ENCODE measurements around the gene SLC44A4.

Gene SLC44A4

DNA sequence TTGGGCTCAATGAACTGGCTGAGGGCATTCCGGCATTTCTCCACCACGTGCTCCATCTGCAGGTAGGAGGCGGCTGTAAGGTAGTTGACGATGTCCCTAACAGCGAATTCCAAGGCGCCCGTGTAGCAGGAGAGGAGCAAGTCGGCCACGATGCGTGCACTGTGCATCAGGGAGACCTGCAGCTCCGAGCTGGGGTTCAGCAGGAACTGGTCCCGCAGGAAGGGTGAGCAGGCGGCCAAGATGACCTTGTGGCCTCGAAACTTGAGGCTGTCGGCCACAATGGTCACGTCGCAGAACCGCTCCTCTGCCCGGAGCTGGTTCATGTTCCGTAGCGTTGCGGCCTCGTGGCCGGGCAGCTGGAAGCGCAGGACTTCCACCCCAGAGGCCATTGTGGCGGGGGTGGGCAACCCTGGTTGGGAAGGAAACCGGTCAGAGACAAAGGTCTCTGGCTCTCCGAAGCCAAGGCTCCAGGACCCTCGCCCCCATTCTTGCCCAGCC is 22.2 kb upstream of the SLC44A4 start:
- no peak for DNase-seq

DNA sequence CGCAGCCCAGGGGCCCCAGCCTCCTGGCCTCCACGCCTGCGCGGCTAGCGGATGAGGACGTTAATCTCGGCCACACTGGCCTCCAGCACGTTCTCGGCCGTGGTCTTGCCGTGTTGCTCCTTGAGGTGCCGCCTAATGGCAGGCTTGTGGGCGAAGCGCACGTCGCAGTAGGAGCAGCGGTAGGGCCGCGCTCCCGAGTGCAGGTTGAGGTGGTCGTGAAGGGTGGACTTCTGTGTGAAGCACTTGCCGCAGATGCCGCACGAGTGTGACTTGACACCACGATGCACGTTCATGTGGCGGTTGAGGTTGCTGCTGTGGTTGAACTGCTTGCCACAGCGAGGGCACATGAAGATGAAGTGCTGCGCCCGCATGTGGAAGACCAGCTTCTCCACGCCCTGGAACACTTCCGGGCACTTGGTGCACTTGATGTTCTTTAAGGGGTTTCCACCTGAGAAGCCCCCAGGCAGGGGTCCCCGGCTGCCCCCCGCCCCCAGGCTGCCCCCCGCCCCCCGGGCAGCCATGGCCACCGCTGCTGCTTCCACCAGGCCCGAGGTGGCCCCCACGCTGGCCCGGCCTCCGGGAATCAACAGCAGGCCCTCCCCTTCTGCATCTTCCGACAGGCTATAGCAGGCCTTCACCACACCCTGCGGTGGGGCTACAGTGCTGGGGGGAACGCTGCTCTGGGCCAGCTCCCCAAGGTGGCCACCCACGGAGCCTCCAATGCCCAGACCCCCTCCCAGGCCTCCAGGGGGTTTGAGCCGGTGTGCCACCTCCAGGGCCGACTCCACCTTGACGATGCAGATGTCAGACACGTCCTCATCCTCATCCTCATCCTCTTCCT is 21.3 kb upstream of the SLC44A4 start:
- no peak for DNase-seq

DNA sequence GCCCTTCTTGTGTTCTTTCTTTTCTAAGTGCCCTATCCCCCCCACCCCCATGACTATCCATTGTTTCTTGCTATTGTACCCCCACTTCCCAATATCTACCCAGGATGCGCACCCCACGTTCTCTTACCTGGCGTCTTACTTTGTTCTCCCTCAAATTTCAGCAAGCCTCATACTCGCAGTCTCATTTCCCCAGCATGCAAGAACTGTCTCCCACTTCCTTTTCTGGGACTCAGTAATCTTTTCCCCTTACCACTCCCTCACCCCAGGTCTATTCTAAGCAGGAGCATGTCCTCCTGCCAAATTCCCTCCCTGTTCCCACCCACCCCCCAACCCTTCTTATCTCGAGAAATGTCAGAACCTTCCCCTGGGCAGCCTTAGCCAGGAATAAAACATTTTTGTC is 20.4 kb upstream of the SLC44A4 start:
- no peak for DNase-seq

DNA sequence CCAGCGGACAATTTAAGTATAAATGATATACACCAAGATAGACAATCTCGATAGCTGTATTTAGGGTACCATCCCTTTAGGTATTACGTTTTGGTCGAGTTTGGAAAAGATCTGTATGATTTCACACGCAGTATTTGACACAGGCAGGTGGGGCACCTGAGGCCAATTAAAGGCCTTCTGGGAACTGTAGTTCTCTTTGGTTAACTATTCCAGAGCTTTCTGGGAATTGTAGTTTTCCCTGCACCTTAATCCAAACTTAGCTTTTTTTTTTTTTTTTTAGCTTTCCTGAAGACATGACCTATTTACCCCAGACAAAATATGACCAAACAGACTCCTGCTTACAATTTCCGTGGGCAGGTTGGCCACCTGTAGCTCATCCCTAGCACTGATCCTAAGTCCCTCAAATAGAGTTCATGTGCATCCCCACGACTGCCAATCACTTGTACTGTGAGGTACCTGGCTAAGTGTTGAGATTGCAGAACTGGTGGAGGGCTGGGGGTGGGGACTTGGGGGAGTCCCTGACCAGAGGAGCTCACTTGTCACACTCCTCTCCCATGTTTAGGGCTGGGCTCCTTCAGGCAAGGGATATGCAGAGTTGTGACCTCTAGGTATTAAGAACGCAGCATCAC is 19.7 kb upstream of the SLC44A4 start:
- DNase-seq, result no peak

DNA sequence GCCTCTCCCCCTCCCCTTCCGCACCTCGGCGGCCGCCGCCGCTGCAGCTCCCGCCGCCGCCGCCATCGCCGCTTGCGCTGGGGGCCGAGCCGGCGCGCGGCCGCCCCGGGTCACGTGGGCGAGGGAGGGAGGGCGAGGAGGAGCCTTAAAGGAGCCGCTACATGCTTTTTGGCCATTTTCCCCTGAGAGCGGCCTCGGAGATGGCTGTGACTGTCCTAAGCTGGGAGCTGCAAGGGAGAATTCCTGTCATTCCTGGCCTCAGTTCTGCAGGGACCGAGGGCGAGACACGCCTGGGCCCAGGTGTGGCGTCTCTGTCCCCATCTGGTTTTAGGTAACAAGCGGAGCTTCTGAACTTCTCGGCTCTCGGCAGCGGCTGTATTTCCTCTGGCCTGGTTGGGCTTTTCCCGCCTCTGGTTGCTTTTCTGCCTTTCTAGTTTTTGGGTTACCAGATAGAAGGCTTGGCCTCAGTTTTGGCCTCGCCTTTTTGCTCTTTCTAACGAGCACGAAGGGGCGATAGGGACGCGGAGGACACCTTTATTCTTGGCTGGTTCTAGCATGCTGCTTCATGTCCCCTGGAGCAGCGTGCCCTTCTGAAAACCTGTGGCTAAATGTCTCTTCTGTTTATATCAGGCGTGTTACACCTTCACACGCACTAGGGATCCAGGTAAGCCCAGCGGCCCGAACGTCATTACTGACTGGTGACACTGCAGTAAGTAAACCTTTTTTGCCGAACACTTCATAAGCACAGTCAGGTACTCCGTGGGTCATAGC is 19.0 kb upstream of the SLC44A4 start, which contains the start of gene EHMT2:
EHMT2 (minus strand) TSS at position 87 of the 771 bp plus-strand sequence; CDS start at position 66, 21 bp downstream.
- DNase-seq, result peak; percentile 59

DNA sequence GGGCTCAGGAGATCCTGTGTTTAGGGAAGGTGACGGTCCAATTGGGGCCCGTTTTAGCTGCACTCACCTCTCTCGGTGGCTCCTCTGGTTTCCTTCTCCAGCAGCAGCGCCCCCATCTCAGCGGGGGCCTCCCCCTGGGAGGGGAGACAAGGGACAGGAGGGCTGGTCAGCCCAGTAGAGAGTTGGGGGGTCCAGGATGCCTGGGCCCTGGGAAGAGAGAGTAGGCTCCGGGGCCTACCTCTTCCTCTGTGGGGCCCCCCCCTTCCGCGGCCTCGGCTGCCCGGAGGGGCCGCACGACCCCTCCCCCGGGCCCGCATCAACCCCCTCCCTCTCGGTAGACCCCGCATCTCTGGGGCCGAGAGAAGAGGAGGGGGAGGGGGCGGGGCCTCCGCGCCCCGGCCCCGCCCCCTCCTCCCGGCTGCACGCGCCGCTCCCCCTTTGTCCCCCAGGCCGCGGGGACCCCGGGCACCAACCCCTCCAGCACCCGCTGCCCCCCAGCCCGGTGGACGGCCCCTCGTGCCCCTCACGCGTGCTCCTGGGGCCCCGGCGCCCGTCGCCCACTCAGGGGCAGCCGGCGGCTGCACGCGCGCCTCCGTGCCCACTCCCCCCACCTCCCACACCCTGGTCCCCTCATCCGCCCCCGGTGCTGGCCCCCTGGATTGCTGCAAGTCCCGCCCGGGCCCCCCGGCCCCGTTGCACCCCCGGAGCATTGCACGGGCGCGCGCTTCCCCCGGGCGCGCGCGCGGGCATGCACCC is 18.2 kb upstream of the SLC44A4 start:
- no peak for DNase-seq

DNA sequence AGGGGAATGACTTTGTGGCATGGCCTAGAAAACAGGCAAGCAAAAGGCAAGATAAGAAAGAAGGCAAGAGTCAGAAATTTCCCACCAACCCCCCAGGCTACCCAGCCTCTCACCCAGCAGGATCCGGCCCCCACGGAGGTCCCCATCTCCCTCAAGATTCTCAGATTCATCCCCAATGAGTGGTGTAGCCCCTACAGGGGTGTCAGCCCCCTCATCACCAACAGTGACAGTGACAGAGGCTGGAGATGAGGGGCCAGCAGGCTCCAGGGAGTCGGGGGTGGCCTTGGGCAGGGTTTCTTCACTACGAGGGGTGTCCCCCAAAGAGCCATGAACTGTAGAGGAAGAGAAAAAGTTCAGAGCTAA is 17.7 kb upstream of the SLC44A4 start:
- DNase-seq, result no peak

DNA sequence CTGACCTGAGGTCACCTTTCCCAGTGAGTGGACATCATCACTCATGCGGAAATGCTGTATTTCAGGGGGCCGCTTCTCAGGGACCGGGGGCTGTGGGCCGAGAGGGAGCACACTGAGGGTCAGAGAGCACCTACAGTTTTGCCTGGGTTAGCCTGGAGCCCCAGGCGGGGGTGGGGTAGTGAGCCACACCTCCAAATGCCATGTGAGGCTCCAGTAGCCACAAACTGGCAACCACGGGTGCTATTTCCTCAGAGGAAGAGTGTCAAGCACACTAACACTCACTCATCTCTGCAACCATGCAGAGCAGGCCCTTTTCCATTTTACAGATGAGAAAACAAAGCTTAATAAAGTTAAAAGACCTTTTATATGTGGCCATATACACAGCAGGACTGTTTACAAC is 14.0 kb upstream of the SLC44A4 start:
- no peak for DNase-seq

DNA sequence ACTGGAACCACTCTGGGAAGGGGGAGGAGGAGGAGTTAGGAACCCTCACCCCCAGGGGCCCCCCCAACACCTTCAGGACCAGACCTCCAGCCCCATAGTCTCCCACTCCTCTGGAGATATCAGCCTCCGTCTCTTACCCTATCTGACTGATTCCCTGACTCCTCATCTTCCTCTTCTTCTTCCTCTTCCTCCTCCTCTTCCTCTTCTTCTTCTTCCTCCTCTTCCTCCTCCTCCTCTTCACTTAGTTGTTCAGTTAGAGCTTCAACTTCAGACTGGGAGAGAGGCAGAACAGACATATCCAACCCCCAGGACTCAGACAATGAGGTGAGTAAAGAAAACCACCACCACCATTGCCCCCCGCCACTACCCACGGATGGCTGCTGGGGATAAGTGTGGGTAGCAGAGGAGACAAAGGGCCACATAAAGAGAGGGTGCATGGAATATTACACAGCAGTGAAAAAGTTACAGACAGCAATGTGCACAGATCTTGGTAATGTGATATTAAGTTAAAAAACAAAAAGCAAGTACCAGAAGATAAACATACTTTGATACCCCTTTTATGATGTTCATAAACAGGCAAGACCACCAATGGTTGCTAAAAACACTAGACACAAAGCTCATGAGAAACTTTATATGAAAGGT is 10.7 kb upstream of the SLC44A4 start:
- no peak for DNase-seq

DNA sequence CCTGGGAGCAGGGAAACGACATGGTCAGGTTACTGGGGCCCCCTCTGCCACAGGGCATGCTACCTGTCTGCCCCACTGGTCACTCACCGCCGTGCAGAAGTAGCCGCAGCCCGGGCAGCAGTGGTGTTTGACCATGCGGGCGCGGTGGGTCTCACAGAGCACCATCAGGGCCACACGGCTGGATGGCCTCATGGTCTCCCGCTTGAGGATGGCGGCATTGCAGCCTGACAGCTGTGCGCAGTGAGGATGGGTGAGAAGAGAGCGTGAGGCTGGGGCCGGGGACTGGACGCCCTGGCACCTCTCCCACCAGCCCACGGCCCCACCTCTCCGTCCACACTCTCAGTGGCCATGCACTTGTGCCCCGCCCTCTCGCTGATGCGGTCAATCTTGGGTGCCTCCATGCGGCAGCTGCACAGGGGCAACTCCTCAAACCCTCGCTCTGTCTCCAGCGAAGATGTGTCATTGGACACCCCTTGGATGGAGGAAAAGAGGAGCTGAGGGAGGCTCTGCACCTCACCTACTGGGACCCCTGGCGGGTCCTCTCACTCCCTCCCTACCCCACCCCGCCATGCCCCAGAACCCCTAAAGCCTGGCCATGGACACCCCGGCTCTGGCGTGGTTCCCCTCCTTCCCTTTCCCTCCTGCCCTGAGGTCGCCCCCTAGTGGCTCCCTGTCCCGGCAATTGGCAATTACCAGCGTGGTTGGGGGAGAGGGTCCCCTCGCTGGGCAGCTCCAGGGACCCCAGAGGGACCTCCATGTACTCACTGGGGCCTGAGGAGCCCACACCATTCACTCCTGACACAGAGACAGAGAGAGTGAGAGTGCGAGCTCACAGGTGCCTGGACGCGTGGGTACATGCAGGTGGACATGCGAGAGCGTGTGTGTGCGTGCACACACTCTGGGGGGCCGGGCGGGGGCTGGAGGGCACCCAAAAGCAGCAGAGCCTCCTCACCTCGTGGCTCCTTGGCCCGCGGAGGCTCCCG is 9.8 kb upstream of the SLC44A4 start:
- DNase-seq, result no peak

DNA sequence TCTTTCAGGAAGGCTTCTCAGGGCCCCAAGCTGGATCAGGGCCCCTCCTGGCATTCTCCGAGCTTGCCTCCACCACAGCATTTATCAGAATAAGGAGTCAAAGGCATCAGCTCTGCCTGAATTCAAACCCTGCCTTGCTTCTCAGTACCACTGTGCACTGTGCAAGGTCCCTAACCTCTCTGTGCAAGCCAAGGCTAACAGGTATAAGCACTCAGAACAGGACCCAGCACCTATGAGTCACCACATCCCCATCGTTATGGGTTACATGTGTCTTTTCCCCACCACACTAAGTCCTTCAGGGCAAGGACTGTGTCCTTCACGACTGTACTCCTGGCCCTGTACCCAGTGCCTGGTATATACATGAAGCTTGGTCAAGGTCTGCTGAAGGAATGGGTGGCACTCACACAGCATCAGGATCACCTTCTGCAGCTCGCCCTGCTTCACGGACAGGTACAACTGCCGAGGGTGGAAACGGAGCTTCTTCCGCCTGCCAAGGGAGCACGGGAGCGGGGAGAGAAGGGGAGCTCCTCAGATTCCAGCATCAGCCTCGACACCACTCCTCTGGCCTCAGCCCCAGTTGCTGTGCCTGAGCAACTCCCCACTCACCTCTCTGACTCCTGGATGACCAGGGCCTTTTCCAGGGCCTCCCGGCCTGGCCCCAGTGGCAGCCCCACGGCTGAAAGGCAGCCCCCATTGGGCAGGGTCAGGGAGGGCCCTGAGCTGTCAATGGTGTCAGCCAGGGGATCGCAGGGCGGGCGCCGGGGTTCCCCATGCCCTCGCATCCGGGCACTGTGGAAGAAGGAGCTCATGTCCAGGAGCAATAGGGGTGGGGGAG is 8.6 kb upstream of the SLC44A4 start:
- DNase-seq, result no peak

DNA sequence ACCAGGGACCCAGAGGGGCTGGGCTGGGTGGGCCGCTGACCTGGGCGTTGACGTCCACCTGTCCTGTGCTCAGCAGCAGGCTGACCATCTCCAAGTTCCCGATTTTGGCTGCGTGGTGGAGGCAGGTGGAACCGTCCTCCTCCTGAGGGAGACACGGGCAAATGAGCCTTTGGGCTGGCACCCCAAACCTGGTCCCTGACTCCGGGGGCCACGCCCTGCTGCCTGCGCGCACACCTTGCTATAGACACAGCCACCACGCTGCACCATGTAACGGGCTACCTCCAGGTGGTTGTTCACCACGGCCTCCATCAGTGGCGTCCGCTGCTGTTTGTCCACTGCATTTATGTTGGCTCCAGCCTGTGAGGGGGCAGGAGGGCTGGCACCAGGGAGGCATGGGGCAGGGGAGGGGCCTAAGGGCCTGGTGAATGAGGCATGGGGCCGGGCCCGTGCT is 7.8 kb upstream of the SLC44A4 start:
- no peak for DNase-seq

DNA sequence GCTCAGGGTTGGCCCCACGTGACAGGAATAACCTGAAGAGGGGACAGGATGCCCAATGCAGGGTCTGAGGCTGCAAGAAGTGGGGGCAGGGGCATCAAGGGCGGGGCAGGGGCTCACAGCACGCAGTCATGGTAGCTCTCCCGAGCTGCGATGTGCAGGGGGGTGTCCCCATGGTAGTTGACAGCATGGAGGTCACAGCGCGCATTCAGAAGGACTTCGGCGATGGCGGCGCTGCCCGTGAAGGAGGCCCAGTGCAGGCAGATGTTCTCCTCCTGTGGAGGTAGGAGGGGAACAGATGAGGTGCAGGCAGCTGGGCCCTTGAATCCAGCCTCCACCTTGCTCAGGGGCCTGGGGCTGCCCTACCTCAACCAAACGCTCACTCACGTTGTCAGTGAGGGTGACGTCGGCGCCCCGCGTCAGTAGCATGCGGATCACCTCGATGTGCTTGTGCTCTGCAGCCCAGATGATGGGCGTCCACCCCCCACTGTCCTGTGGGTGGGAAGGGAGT is 5.8 kb upstream of the SLC44A4 start:
- no peak for DNase-seq

DNA sequence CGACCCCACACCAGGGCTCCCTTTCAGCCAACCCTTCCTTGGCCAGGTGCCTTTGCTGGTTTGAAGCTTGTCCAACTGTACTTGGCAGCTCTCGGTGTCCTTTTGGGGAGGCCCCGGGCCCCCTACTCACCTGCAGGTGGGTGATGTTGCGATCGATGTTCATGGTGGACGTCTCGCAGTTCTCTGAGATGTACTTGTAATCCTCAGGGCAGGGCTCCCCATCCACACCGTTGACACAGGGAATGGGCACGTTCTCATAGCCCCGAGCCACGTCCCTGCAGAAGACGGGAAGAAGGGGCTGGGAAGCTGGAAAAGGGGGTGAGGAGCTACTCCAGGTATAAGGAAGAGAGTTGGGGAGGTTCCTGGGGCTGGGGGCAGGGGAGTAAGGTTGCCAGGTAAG is 4.9 kb upstream of the SLC44A4 start:
- no peak for DNase-seq

DNA sequence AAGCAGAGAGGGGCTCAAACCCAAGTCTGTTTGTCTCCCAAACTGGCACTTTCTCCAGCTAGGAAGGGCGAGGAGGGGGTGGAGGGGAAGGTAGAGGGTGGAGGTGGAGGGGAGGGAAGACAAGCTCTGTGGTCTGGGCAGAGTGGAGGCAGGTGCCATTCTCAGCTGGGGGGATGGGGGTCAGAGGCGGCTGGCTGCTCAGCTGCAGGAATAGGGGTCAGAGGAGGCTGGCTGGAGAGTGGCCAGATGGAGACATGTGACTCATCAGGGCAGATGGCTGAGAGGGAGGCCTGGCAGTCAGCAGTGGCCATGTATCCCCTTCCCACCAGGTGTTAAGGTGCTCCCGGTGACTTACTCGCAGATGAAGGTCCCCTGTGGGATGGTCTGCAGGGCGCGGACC is 3.5 kb upstream of the SLC44A4 start:
- no peak for DNase-seq

DNA sequence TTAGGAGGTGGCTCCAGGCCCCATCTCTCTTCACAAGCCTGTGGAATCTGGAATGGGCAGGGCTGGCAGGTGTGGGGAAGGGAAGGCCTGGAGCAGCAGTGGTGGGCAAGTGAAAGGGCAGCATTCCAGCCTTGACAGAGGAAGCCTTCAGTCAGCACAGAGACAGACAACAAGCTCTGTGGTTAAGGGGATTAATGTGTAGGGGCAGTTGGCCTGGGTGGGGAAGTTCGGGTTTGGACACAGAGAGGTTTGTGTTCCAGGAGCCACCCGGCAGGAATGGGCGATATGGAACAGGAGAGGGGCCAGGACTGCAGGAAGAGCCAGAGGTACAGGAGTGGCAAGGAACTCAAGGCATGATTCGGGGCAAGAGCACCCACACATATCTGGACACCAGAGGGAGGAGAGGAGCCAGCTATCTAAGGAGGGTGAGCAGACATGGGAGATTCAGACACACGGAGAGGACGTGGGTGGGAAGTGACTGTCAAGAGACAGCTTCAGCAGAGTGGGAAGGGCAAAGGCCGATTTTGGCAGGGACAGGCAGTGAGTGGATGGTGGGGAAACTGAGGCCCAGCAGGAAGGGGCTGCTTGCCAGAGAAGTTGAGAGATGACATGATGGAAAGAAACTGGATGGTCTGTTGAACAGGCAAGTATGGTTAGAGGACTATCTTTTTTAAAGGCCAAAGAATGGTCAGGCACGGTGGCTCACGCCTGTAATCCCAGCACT is 2.5 kb upstream of the SLC44A4 start:
- no peak for DNase-seq

DNA sequence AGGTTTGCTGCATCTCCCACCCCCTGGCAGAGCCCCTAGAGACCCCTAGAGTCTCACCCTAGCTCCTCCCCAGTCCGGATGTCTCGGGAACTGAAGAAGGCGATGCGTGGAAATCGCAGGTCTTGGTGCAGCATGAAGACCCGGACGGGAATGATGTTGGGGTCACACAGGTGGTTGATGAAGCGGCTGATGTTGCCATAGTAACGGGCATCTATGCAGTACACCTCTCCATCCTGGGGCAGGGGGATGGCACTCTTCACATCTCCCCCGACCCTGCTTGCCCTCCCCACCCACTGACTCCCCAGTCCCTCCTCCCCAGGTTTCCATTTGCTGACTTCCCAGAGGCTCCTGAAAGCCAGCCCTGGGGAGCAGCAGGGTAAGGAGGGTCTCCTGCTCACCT is 1.8 kb upstream of the SLC44A4 start:
- no peak for DNase-seq

DNA sequence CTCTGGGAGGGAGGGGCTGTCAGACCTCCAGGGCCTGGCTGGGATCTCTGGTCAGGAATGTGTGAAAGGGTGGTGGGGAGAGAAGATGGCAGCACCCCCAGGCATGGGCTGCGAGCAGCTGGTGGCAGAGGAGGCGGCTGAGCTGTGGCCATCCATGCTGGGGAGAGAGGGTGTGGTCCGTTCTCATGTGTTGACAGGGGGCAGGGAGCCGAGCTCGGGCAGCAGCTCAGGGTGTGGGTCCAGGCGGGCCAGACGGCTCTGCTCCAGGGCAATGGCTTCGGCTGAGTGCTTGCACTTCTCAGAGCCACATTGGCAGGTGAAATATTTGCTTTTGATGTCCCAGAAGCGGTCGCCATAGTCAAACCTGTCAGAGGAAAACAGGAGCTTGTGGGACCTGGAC is 1.1 kb upstream of the SLC44A4 start:
- no peak for DNase-seq

DNA sequence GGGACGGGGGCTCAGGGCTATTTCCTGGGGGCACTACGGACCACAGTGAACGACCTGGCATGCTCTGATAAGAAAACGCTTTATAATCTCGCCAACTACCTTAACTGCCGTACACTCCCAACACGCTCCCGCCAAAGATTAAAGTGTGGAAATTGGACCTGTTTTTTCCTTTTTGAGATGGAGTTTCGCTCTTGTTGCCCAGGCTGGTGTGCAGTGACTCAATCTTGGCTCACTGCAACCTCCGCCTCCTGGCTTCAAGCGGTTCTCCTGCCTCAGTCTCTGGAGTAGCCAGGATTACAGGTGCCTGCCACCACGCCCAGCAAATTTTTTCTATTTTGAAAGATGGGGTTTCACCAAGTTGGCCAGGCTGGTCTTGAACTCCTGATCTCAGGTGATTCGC is 346 bp upstream of the SLC44A4 start:
- DNase-seq, result no peak
